GM12891 (cell line): Measurements from ENCODE around the gene IL13RA1.

Experiments used
- PAX5 ChIP-seq: IDR thresholded peaks from 2 replicates; pipeline ENCODE4 v1.6.1; 2011; ENCODE audit warnings: low read length, moderate library complexity, mild to moderate bottlenecking; ENCODE audit not compliant: insufficient read depth, severe bottlenecking
- POLR2A ChIP-seq: IDR thresholded peaks from 2 replicates; pipeline ENCODE4 v1.6.1; 2011; ENCODE audit warnings: low read depth, low read length, control low read depth
- POLR2AphosphoS5 ChIP-seq: IDR thresholded peaks from 2 replicates; pipeline ENCODE4 v1.6.1; 2011; ENCODE audit warnings: low read depth, low read length, control low read depth
- SPI1 ChIP-seq: IDR thresholded peaks from 2 replicates; pipeline ENCODE4 v1.6.1; 2011; ENCODE audit warnings: low read depth, low read length, control low read depth
- TAF1 ChIP-seq: IDR thresholded peaks from 2 replicates; pipeline ENCODE4 v1.6.1; 2011; ENCODE audit warnings: low read depth, low read length, control low read depth

DNA sequence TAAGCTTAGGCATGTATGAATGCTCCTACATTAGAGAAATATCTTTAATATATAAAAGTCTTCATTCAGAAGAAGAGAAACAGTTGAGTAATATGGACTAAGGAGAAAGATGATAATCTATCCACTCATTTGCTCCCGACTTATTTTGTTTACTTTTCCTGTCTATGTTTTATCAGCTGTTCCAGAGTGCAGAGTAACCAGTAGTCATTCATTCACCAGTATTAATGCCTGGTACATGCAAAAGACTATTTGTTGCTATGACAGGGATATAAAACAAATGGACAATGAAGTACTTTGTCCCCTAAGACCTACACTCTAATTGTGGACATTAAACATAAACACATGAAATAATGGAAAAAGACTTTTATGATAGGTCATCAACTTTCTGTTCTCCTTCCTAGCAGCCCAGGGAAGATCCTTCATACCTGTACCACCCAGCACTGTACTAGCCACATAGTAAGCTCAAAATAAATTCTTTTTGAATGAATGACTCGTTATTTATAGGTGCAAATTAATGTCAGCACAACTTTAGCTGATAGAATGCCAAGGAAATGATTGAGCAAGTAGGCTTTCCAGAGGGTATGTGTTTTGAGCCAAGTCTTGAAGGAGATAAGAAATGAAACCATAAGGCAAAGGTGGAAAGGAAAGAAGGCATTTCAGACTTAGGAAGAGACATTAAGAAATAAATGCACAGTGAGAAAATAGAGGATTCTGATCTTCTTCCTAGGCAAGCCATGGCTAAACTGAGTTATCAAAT lies 45.0 kb upstream of the IL13RA1 start:
- no peak for TF ChIP-seq SPI1
- no peak for TF ChIP-seq PAX5
- TF ChIP-seq TAF1 = no peak
- no peak for TF ChIP-seq POLR2A
- TF ChIP-seq POLR2AphosphoS5 = no peak
